Right lobe of liver (tissue), 6 donors: ENCODE data around the gene C4orf17. TPM values are rescaled to one million over a fixed set of nuclear protein-coding genes. Genes with fewer than 3 reads are reported as not detected.

Experiments
- ATAC-seq, 4 donors: fragments of 200-7000 bp; cut with Tn5 transposase; one replicate each; pipeline ENCODE4 v1.9.1; 2020; ENCODE audit warnings: mild to moderate bottlenecking in 4 of 4, moderate library complexity in 4 of 4
- DNase-seq, 3 donors: peaks; one replicate each; pipeline ENCODE4 v3.0.0-alpha.2; 2020
- H3K27ac ChIP-seq, 3 donors: fragments of 200-600 bp; one replicate each; pipeline ENCODE4 v1.8.0; 2022
- H3K27me3 ChIP-seq, 2 donors: fragments of 200-600 bp; one replicate each; pipeline ENCODE4 v1.8.0; 2022
- H3K36me3 ChIP-seq, 4 donors: fragments of 200-600 bp; sonication (generic) in 1 of 4; one replicate each; pipeline versions ENCODE4 v1.5.1 to v1.8.0; 2017 to 2022; ENCODE audit warnings: control low read depth in 1 of 4
- H3K4me1 ChIP-seq, 4 donors: fragments of 200-600 bp; sonication (generic) in 1 of 4; one replicate each; pipeline versions ENCODE4 v1.5.1 to v1.8.0; 2017 to 2022; ENCODE audit warnings: control low read depth in 1 of 4
- H3K4me3 ChIP-seq, 3 donors: fragments of 200-600 bp; one replicate each; pipeline ENCODE4 v1.8.0; 2022
- H3K9me3 ChIP-seq, 4 donors: fragments of 200-600 bp; sonication (generic) in 1 of 4; one replicate each; pipeline versions ENCODE4 v1.5.1 to v1.8.0; 2017 to 2022; ENCODE audit warnings: control low read depth in 1 of 4
- CTCF ChIP-seq, 4 donors: fragments of 200-600 bp in 3 of 4; fragments of 450-650 bp in 1 of 4; IDR thresholded peaks; one replicate each; pipeline versions ENCODE4 v1.5.1 to v1.8.0; 2016 to 2022; ENCODE audit warnings: antibody characterized with exemption in 4 of 4, mild to moderate bottlenecking in 2 of 4
- POLR2A ChIP-seq: fragments of 450-650 bp; IDR thresholded peaks from one replicate; pipeline ENCODE4 v1.6.1; 2017; ENCODE audit warnings: antibody characterized with exemption, mild to moderate bottlenecking
- WGBS: methylation state at CpG from one replicate; pipeline ENCODE4 v1.1.6; 2018; ENCODE audit warnings: low coverage, low lambda C conversion rate; ENCODE audit not compliant: insufficient coverage; ENCODE audit errors: missing lambda C conversion rate; 5-methylcytosine and 5-hydroxymethylcytosine counted together
- intact Hi-C, 2 donors: fragments of 100-400 bp; cut with DNase I; formaldehyde crosslinking; loops; one replicate each; pipeline versions ENCODE4 v1.11.2 to v1.14.1; 2022
- total RNA-seq, 6 experiments: library from RNA; depleted of rRNA in 2 of 6; stranded (reverse); fragments of >200 nt in 2 of 6; fragmentation: NEBNext Ultra II Directional in 3 of 6; extraction: Animal tissue kit (Norgen Biotek cat#: 25700) in 3 of 6; gene quantifications; one replicate each; pipeline versions ENCODE4 v1.1.0 to v1.2.4, GENCODE V29; 2016 to 2023
- donor health status: DM: no; HTN: yes; CAD: no.
- donor health status: DM: no; HTN: no; CAD: no.
- donor health status: DM: no; HTN: no; CAD: no.
- donor health status: DM: no; HTN: yes; CAD: no.
- donor health status: DM: no; HTN: yes; CAD: no.

The C4orf17 gene
- total RNA-seq, 6 experiments from 2014 or later: not detected

- TF ChIP-seq CTCF (IDR thresholded peaks at IDR 0.05) (no peak), POLR2A (no peak)
- intact Hi-C loops: no loop called here
- 15% methylated on average over 1 of the region's 1 CpG for WGBS
Observed at GRCh38 chr4:99571883-99572282, 61.1 kb downstream of the C4orf17 start.

GRCh38 chr4:99572527-99573240 is 61.9 kb downstream of the C4orf17 start:
- H3K27me3 ChIP-seq: no peaks in the 10 kb centered on the region
- peaks cover 0 to 27% (median 5%) of the 10 kb centered on the region in 4 donors for H3K4me1 ChIP-seq
- DNase-seq: peak in 1 of 3 donors; percentile 49
- WGBS: 18% methylated on average over 6 of the region's 6 CpGs
- intact Hi-C loops: no loop called here
- H3K9me3 ChIP-seq: no peaks in the 10 kb centered on the region
- H3K27ac ChIP-seq: peak overlapping the region; percentile 67 to 77 (median 75)
- H3K36me3 ChIP-seq: no peaks in the 10 kb centered on the region
- peak; percentile 63 to 75 (median 70) for ATAC-seq
- peak; percentile 57 for TF ChIP-seq POLR2A
- no peak for TF ChIP-seq CTCF (IDR thresholded peaks at IDR 0.05)
- H3K4me3 ChIP-seq: peak overlapping the region in 2 of 3 donors; percentile 6 to 22

More at GRCh38 chr4:99571883-99572282, 61.1 kb downstream of the C4orf17 start:
- ATAC-seq (no peak), DNase-seq (no peak)
- no peaks in the 10 kb centered on the region for H3K36me3 ChIP-seq
- H3K9me3 ChIP-seq: no peaks in the 10 kb centered on the region
- peaks cover 0 to 27% (median 5%) of the 10 kb centered on the region in 4 donors for H3K4me1 ChIP-seq
- peak overlapping the region in 2 of 3 donors; percentile 6 to 22 for H3K4me3 ChIP-seq
- H3K27me3 ChIP-seq: no peaks in the 10 kb centered on the region
- H3K27ac ChIP-seq: peak overlapping the region in 2 of 3 donors; percentile 75 to 77

- no peaks in the 10 kb centered on the region for H3K27me3 ChIP-seq
- TF ChIP-seq CTCF (IDR thresholded peaks at IDR 0.05) (no peak), POLR2A (no peak)
- H3K9me3 ChIP-seq: no peaks in the 10 kb centered on the region
- no peak for DNase-seq
- H3K4me3 ChIP-seq: peak overlapping the region in 2 of 3 donors; percentile 6 to 64
- H3K4me1 ChIP-seq: peaks cover 0 to 29% (median 5%) of the 10 kb centered on the region in 4 donors
- no peaks in the 10 kb centered on the region for H3K36me3 ChIP-seq
- intact Hi-C loops: no loop called here
- H3K27ac ChIP-seq: peak overlapping the region; percentile 67 to 77 (median 75)
- WGBS: 45% methylated on average over 1 of the region's 1 CpG
- ATAC-seq: peak; percentile 47 to 58 (median 50)
Observed at GRCh38 chr4:99573735-99574368, 63.0 kb downstream of the C4orf17 start.

- intact Hi-C loops: no loop called here
- peak within 1 kb of the TSS; percentile 67 to 77 (median 75) for H3K27ac ChIP-seq
- DNase-seq (peak in 2 of 3 donors; percentile 58 to 79), ATAC-seq (peak; percentile 81 to 93 (median 86))
- H3K36me3 ChIP-seq: no peaks in the 10 kb centered on the region
- WGBS: 24% methylated on average over 3 of the region's 3 CpGs
- TF ChIP-seq CTCF (IDR thresholded peaks at IDR 0.05) (no peak), POLR2A (peak; percentile 82)
- no peaks in the 10 kb centered on the region for H3K9me3 ChIP-seq
- peak within 1 kb of the TSS; percentile 15 to 64 (median 58) for H3K4me3 ChIP-seq
- peaks cover 0 to 32% (median 5%) of the 10 kb centered on the region in 4 donors for H3K4me1 ChIP-seq
- H3K27me3 ChIP-seq: no peaks in the 10 kb centered on the region
Observed at GRCh38 chr4:99574530-99575324, 63.9 kb downstream of the C4orf17 start, which contains the start of gene MTTP. Gene MTTP (plus strand): TSS chr4:99574824. CDS start chr4:99574910, 86 bp downstream.
